Liver (tissue), 9 donors: Measurements from ENCODE around the gene UBTD1. TPM values are rescaled to one million over a fixed set of nuclear protein-coding genes. Genes with fewer than 3 reads are reported as not detected.

Source experiments
- DNase-seq: peaks from one replicate; pipeline ENCODE4 v3.0.0-alpha.2; 2017; ENCODE audit warnings: low spot score
- H3K27ac ChIP-seq, 2 donors: one replicate each; pipeline ENCODE4 v1.7.0; 2013; ENCODE audit warnings: inconsistent platforms in 2 of 2, low read length in 2 of 2, control low read depth in 1 of 2, low read depth in 1 of 2, mild to moderate bottlenecking in 1 of 2
- H3K27me3 ChIP-seq, 4 donors: one replicate each; pipeline versions ENCODE4 v1.6.1 to v1.7.0; 2013; ENCODE audit warnings: low read length in 3 of 4, inconsistent platforms in 1 of 4, mild to moderate bottlenecking in 1 of 4, moderate library complexity in 1 of 4; ENCODE audit not compliant: control insufficient read depth in 4 of 4, insufficient read depth in 4 of 4
- H3K36me3 ChIP-seq, 4 donors: one replicate each; pipeline versions ENCODE4 v1.6.1 to v1.7.0; 2013; ENCODE audit warnings: low read length in 3 of 4, mild to moderate bottlenecking in 3 of 4, low read depth in 1 of 4, moderate library complexity in 1 of 4; ENCODE audit not compliant: control insufficient read depth in 4 of 4, insufficient read depth in 3 of 4
- H3K4me1 ChIP-seq, 4 donors: one replicate each; pipeline versions ENCODE4 v1.6.1 to v1.7.0; 2013; ENCODE audit warnings: low read length in 3 of 4, mild to moderate bottlenecking in 3 of 4, moderate library complexity in 1 of 4; ENCODE audit not compliant: control insufficient read depth in 4 of 4, insufficient read depth in 4 of 4
- H3K4me3 ChIP-seq, 3 donors: one replicate each; pipeline versions ENCODE4 v1.6.1 to v1.7.0; 2013; ENCODE audit warnings: low read length in 3 of 3, control low read depth in 1 of 3, low read depth in 1 of 3, mild to moderate bottlenecking in 1 of 3
- H3K9ac ChIP-seq, 2 donors: one replicate each; pipeline ENCODE4 v1.7.0; 2013; ENCODE audit warnings: low read length in 2 of 2, mild to moderate bottlenecking in 2 of 2, moderate library complexity in 2 of 2, control low read depth in 1 of 2, low read depth in 1 of 2
- H3K9me3 ChIP-seq, 4 donors: one replicate each; pipeline versions ENCODE4 v1.6.1 to v1.7.0; 2013; ENCODE audit warnings: low read length in 3 of 4; ENCODE audit not compliant: control insufficient read depth in 4 of 4
- EGR1 ChIP-seq, 2 donors: IDR thresholded peaks; 2 replicates each; pipeline ENCODE4 v1.6.1; 2016 to 2018; ENCODE audit warnings: antibody characterized with exemption in 2 of 2, low read depth in 2 of 2
- FOXA1 ChIP-seq: IDR thresholded peaks from 2 replicates; pipeline ENCODE4 v1.6.1; 2016; ENCODE audit warnings: antibody characterized with exemption
- FOXA2 ChIP-seq: IDR thresholded peaks from 2 replicates; pipeline ENCODE4 v1.6.1; 2016; ENCODE audit warnings: antibody characterized with exemption
- GABPA ChIP-seq, 2 donors: IDR thresholded peaks in 1 of 2; conservative IDR thresholded peaks in 1 of 2; 2 replicates each; pipeline ENCODE4 v1.6.1; 2016; ENCODE audit warnings: antibody characterized with exemption in 2 of 2, mild to moderate bottlenecking in 1 of 2, moderate library complexity in 1 of 2
- HNF4A ChIP-seq, 2 donors: conservative IDR thresholded peaks; 2 replicates each; pipeline ENCODE4 v1.6.1; 2016; ENCODE audit warnings: antibody characterized with exemption in 2 of 2, mild to moderate bottlenecking in 2 of 2
- HNF4G ChIP-seq: IDR thresholded peaks from 2 replicates; pipeline ENCODE4 v1.6.1; 2016; ENCODE audit warnings: antibody characterized with exemption
- JUND ChIP-seq, 2 donors: IDR thresholded peaks; 2 replicates each; pipeline ENCODE4 v1.6.1; 2016; ENCODE audit warnings: antibody characterized with exemption in 2 of 2
- MAX ChIP-seq: IDR thresholded peaks from 2 replicates; pipeline ENCODE4 v1.6.1; 2016; ENCODE audit warnings: antibody characterized with exemption
- NR2F2 ChIP-seq: IDR thresholded peaks from 2 replicates; pipeline ENCODE4 v1.6.1; 2016; ENCODE audit warnings: antibody characterized with exemption
- RAD21 ChIP-seq, 2 donors: IDR thresholded peaks; 2 replicates each; pipeline ENCODE4 v1.6.1; 2016; ENCODE audit warnings: antibody characterized with exemption in 2 of 2, mild to moderate bottlenecking in 2 of 2
- RXRA ChIP-seq, 2 donors: IDR thresholded peaks; 2 replicates each; pipeline ENCODE4 v1.6.1; 2017 to 2018; ENCODE audit warnings: antibody characterized with exemption in 2 of 2, mild to moderate bottlenecking in 1 of 2
- SP1 ChIP-seq: IDR thresholded peaks from 2 replicates; pipeline ENCODE4 v1.6.1; 2018; ENCODE audit warnings: antibody characterized with exemption, mild to moderate bottlenecking
- TAF1 ChIP-seq: conservative IDR thresholded peaks from 2 replicates; pipeline ENCODE4 v1.6.1; 2016; ENCODE audit warnings: antibody characterized with exemption, mild to moderate bottlenecking
- YY1 ChIP-seq: IDR thresholded peaks from 2 replicates; pipeline ENCODE4 v1.6.1; 2016; ENCODE audit warnings: antibody characterized with exemption, mild to moderate bottlenecking
- ZBTB33 ChIP-seq: IDR thresholded peaks from 2 replicates; pipeline ENCODE4 v1.6.1; 2016; ENCODE audit warnings: antibody characterized with exemption
- WGBS: extraction: QIAGEN DNeasy Blood & Tissue Kit; methylation state at CpG from one replicate; pipeline ENCODE4 v1.1.7; 2013; 5-methylcytosine and 5-hydroxymethylcytosine counted together
- polyA plus RNA-seq, 2 donors: library from polyadenylated mRNA; stranded (reverse) in 1 of 2; unstranded in 1 of 2; fragments of 200-250 nt in 1 of 2; fragments of >200 nt in 1 of 2; fragmentation: Nextera tagmentation in 1 of 2; extraction: Ambion mirVana in 1 of 2; gene quantifications; one replicate each; pipeline versions ENCODE4 v1.2.1 to v1.2.3, GENCODE V29; 2013 to 2015
- total RNA-seq, 2 donors: library from RNA; depleted of rRNA; stranded (reverse); fragments of >200 nt; gene quantifications; one replicate each; pipeline ENCODE4 v1.2.3, GENCODE V29; 2014
- TF ChIP-seq, protein P1 (sequence below): fragments of 150-350 bp; IDR thresholded peaks from 2 replicates; pipeline ENCODE4 v1.5.1; 2017; ENCODE audit warnings: improper control_type of control experiment, low read depth, low read length; ENCODE audit not compliant: missing input control
- donor health status: healthy.
- donor health status: healthy.
- donor health status: healthy.
- donor health status: healthy.
- donor health status: healthy.

UBTD1 gene
- total and polyA plus RNA-seq, 4 donors, result 2.7 to 11.0 (median 9.3) TPM

GRCh38 chr10:97494863-97495506, 3.7 kb upstream of the UBTD1 start:
- peaks cover 0 to 17% (median 13%) of the 10 kb centered on the region in 4 donors for H3K4me1 ChIP-seq
- no peak overlapping the region for H3K27ac ChIP-seq

GRCh38 chr10:97497572-97498075, 1.1 kb upstream of the UBTD1 start:
- Histone ChIP-seq H3K4me1 (peaks cover 0 to 22% (median 15%) of the 10 kb centered on the region in 4 donors), H3K4me3 (peak overlapping the region; percentile 78 to 94 (median 93)), H3K36me3 (no peaks in the 10 kb centered on the region), H3K27ac (peak overlapping the region; percentile 89 to 94), H3K9me3 (no peaks in the 10 kb centered on the region), H3K27me3 (no peaks in the 10 kb centered on the region), H3K9ac (peak overlapping the region; percentile 81 to 88)
- under 1% methylated on average over 22 of the region's 22 CpGs for WGBS
- peak; percentile 75 for DNase-seq
- TF ChIP-seq RAD21 (IDR thresholded peaks at IDR 0.05) (no peak), HNF4G (no peak), MAX (peak; percentile 22), RXRA (IDR thresholded peaks at IDR 0.05) (no peak), JUND (IDR thresholded peaks at IDR 0.05) (no peak)
- TF ChIP-seq, protein P1, sequence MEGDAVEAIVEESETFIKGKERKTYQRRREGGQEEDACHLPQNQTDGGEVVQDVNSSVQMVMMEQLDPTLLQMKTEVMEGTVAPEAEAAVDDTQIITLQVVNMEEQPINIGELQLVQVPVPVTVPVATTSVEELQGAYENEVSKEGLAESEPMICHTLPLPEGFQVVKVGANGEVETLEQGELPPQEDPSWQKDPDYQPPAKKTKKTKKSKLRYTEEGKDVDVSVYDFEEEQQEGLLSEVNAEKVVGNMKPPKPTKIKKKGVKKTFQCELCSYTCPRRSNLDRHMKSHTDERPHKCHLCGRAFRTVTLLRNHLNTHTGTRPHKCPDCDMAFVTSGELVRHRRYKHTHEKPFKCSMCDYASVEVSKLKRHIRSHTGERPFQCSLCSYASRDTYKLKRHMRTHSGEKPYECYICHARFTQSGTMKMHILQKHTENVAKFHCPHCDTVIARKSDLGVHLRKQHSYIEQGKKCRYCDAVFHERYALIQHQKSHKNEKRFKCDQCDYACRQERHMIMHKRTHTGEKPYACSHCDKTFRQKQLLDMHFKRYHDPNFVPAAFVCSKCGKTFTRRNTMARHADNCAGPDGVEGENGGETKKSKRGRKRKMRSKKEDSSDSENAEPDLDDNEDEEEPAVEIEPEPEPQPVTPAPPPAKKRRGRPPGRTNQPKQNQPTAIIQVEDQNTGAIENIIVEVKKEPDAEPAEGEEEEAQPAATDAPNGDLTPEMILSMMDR, result no peak

More at GRCh38 chr10:97494863-97495506, 3.7 kb upstream of the UBTD1 start:
- no peak for DNase-seq
- WGBS, result 60% methylated on average over 7 of the region's 7 CpGs
- H3K9me3 ChIP-seq, result no peaks in the 10 kb centered on the region
- H3K27me3 ChIP-seq, result no peaks in the 10 kb centered on the region
- H3K9ac ChIP-seq, result no peak overlapping the region
- H3K36me3 ChIP-seq, result no peaks in the 10 kb centered on the region
- H3K4me3 ChIP-seq, result no peak overlapping the region
- no peak for TF ChIP-seq NR2F2
- no peak for TF ChIP-seq ZBTB33
- TF ChIP-seq HNF4A (conservative IDR thresholded peaks at IDR 0.05), result no peak
- TF ChIP-seq EGR1 (IDR thresholded peaks at IDR 0.05; ENCODE audit: low read depth in 2 of 2), result no peak

GRCh38 chr10:97498076-97498840, 466 bp upstream of the UBTD1 start, which contains the start of gene MMS19:
MMS19 (minus strand) TSS chr10:97498422; CDS start chr10:97498384, 38 bp downstream.
- H3K4me3 ChIP-seq, result peak within 1 kb of the TSS; percentile 78 to 94 (median 93)
- no peaks in the 10 kb centered on the region for H3K9me3 ChIP-seq
- H3K27ac ChIP-seq, result peak within 1 kb of the TSS; percentile 89 to 94
- DNase-seq, result peak; percentile 100
- peak within 1 kb of the TSS; percentile 81 to 88 for H3K9ac ChIP-seq
- peaks cover 0 to 22% (median 15%) of the 10 kb centered on the region in 4 donors for H3K4me1 ChIP-seq
- no peaks in the 10 kb centered on the region for H3K36me3 ChIP-seq
- no peaks in the 10 kb centered on the region for H3K27me3 ChIP-seq
- under 1% methylated on average over 73 of the region's 73 CpGs for WGBS
- TF ChIP-seq, protein P1, result peak; percentile 5
- TF ChIP-seq HNF4G (no peak), MAX (no peak), ZBTB33 (no peak), SP1 (peak; percentile 81), JUND (IDR thresholded peaks at IDR 0.05) (no peak), FOXA2 (no peak), RXRA (IDR thresholded peaks at IDR 0.05) (peak in 1 of 2 donors; percentile 18), YY1 (peak; percentile 97), EGR1 (IDR thresholded peaks at IDR 0.05; ENCODE audit: low read depth in 2 of 2) (no peak), TAF1 (no peak), GABPA (IDR thresholded peaks at IDR 0.05 in 1 of 2, conservative IDR thresholded peaks at IDR 0.05 in 1 of 2) (no peak), FOXA1 (no peak), NR2F2 (no peak)
